ENCODE measurements around the gene LGALS12.

Gene LGALS12

GRCh38 chr11:63491636-63492372 is 14.1 kb upstream of the LGALS12 start:
- DNase-seq (ENCODE audit: low read depth in 2 of 2): peak in 1 of 2 donors; percentile 92
- H3K4me3 ChIP-seq (replicated peaks in 1 of 2; ENCODE audit: low read depth in 2 of 2, low read length in 2 of 2): no peak overlapping the region
- TF ChIP-seq CTCF (IDR thresholded peaks at IDR 0.05; ENCODE audit: low read depth, low read length): no peak

- H3K4me3 ChIP-seq (replicated peaks in 1 of 2; ENCODE audit: low read depth in 2 of 2, low read length in 2 of 2): no peak overlapping the region
- no peak for TF ChIP-seq CTCF (IDR thresholded peaks at IDR 0.05; ENCODE audit: low read depth, low read length)
- DNase-seq (ENCODE audit: low read depth in 2 of 2): no peak
Observed at GRCh38 chr11:63492441-63492840, 13.4 kb upstream of the LGALS12 start.

- DNase-seq (ENCODE audit: low read depth in 2 of 2): no peak
- no peak overlapping the region for H3K4me3 ChIP-seq (replicated peaks in 1 of 2; ENCODE audit: low read depth in 2 of 2, low read length in 2 of 2)
- no peak for TF ChIP-seq CTCF (IDR thresholded peaks at IDR 0.05; ENCODE audit: low read depth, low read length)
Observed at GRCh38 chr11:63493127-63493526, 12.8 kb upstream of the LGALS12 start.

- TF ChIP-seq CTCF (IDR thresholded peaks at IDR 0.05; ENCODE audit: low read depth, low read length): no peak
- no peak for DNase-seq (ENCODE audit: low read depth in 2 of 2)
- no peak overlapping the region for H3K4me3 ChIP-seq (replicated peaks in 1 of 2; ENCODE audit: low read depth in 2 of 2, low read length in 2 of 2)
Observed at GRCh38 chr11:63494975-63495374, 10.9 kb upstream of the LGALS12 start.

- no peak for DNase-seq (ENCODE audit: low read depth in 2 of 2)
- no peak overlapping the region for H3K4me3 ChIP-seq (replicated peaks in 1 of 2; ENCODE audit: low read depth in 2 of 2, low read length in 2 of 2)
- no peak for TF ChIP-seq CTCF (IDR thresholded peaks at IDR 0.05; ENCODE audit: low read depth, low read length)
Observed at GRCh38 chr11:63499874-63500273, 6.0 kb upstream of the LGALS12 start.

GRCh38 chr11:63501236-63501635 is 4.6 kb upstream of the LGALS12 start:
- TF ChIP-seq CTCF (IDR thresholded peaks at IDR 0.05; ENCODE audit: low read depth, low read length): no peak
- no peak overlapping the region for H3K4me3 ChIP-seq (replicated peaks in 1 of 2; ENCODE audit: low read depth in 2 of 2, low read length in 2 of 2)
- DNase-seq (ENCODE audit: low read depth in 2 of 2): no peak

Data from cardiac fibroblast (primary cell).